LHCN-M2 (cell line): ENCODE data around the gene ZBTB12. TPM values are rescaled to one million over a fixed set of nuclear protein-coding genes. Genes with fewer than 3 reads are reported as not detected.

ENCODE experiments used
- DNase-seq: peaks from one replicate; pipeline ENCODE4 v3.0.0-alpha.2; 2012; ENCODE audit warnings: low read depth
- total RNA-seq: library from RNA; depleted of rRNA; stranded (reverse); fragments of >200 nt; gene quantifications from 2 replicates; pipeline ENCODE4 v1.2.3, GENCODE V29; 2014

The ZBTB12 gene
- total RNA-seq, 1 experiment from 2014 or later, result 3.0 TPM

DNA sequence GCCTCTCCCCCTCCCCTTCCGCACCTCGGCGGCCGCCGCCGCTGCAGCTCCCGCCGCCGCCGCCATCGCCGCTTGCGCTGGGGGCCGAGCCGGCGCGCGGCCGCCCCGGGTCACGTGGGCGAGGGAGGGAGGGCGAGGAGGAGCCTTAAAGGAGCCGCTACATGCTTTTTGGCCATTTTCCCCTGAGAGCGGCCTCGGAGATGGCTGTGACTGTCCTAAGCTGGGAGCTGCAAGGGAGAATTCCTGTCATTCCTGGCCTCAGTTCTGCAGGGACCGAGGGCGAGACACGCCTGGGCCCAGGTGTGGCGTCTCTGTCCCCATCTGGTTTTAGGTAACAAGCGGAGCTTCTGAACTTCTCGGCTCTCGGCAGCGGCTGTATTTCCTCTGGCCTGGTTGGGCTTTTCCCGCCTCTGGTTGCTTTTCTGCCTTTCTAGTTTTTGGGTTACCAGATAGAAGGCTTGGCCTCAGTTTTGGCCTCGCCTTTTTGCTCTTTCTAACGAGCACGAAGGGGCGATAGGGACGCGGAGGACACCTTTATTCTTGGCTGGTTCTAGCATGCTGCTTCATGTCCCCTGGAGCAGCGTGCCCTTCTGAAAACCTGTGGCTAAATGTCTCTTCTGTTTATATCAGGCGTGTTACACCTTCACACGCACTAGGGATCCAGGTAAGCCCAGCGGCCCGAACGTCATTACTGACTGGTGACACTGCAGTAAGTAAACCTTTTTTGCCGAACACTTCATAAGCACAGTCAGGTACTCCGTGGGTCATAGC, 4.1 kb downstream of the ZBTB12 start, which contains the start of gene EHMT2:
Gene EHMT2 (minus strand): TSS at position 87 of the 771 bp plus-strand sequence. CDS start 21 bp downstream, at position 66.
- peak; percentile 77 for DNase-seq

DNA sequence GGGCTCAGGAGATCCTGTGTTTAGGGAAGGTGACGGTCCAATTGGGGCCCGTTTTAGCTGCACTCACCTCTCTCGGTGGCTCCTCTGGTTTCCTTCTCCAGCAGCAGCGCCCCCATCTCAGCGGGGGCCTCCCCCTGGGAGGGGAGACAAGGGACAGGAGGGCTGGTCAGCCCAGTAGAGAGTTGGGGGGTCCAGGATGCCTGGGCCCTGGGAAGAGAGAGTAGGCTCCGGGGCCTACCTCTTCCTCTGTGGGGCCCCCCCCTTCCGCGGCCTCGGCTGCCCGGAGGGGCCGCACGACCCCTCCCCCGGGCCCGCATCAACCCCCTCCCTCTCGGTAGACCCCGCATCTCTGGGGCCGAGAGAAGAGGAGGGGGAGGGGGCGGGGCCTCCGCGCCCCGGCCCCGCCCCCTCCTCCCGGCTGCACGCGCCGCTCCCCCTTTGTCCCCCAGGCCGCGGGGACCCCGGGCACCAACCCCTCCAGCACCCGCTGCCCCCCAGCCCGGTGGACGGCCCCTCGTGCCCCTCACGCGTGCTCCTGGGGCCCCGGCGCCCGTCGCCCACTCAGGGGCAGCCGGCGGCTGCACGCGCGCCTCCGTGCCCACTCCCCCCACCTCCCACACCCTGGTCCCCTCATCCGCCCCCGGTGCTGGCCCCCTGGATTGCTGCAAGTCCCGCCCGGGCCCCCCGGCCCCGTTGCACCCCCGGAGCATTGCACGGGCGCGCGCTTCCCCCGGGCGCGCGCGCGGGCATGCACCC, 4.9 kb downstream of the ZBTB12 start:
- no peak for DNase-seq

DNA sequence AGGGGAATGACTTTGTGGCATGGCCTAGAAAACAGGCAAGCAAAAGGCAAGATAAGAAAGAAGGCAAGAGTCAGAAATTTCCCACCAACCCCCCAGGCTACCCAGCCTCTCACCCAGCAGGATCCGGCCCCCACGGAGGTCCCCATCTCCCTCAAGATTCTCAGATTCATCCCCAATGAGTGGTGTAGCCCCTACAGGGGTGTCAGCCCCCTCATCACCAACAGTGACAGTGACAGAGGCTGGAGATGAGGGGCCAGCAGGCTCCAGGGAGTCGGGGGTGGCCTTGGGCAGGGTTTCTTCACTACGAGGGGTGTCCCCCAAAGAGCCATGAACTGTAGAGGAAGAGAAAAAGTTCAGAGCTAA, 5.4 kb downstream of the ZBTB12 start:
- no peak for DNase-seq

DNA sequence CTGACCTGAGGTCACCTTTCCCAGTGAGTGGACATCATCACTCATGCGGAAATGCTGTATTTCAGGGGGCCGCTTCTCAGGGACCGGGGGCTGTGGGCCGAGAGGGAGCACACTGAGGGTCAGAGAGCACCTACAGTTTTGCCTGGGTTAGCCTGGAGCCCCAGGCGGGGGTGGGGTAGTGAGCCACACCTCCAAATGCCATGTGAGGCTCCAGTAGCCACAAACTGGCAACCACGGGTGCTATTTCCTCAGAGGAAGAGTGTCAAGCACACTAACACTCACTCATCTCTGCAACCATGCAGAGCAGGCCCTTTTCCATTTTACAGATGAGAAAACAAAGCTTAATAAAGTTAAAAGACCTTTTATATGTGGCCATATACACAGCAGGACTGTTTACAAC, 9.1 kb downstream of the ZBTB12 start:
- no peak for DNase-seq

DNA sequence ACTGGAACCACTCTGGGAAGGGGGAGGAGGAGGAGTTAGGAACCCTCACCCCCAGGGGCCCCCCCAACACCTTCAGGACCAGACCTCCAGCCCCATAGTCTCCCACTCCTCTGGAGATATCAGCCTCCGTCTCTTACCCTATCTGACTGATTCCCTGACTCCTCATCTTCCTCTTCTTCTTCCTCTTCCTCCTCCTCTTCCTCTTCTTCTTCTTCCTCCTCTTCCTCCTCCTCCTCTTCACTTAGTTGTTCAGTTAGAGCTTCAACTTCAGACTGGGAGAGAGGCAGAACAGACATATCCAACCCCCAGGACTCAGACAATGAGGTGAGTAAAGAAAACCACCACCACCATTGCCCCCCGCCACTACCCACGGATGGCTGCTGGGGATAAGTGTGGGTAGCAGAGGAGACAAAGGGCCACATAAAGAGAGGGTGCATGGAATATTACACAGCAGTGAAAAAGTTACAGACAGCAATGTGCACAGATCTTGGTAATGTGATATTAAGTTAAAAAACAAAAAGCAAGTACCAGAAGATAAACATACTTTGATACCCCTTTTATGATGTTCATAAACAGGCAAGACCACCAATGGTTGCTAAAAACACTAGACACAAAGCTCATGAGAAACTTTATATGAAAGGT, 12.4 kb downstream of the ZBTB12 start:
- DNase-seq, result no peak

DNA sequence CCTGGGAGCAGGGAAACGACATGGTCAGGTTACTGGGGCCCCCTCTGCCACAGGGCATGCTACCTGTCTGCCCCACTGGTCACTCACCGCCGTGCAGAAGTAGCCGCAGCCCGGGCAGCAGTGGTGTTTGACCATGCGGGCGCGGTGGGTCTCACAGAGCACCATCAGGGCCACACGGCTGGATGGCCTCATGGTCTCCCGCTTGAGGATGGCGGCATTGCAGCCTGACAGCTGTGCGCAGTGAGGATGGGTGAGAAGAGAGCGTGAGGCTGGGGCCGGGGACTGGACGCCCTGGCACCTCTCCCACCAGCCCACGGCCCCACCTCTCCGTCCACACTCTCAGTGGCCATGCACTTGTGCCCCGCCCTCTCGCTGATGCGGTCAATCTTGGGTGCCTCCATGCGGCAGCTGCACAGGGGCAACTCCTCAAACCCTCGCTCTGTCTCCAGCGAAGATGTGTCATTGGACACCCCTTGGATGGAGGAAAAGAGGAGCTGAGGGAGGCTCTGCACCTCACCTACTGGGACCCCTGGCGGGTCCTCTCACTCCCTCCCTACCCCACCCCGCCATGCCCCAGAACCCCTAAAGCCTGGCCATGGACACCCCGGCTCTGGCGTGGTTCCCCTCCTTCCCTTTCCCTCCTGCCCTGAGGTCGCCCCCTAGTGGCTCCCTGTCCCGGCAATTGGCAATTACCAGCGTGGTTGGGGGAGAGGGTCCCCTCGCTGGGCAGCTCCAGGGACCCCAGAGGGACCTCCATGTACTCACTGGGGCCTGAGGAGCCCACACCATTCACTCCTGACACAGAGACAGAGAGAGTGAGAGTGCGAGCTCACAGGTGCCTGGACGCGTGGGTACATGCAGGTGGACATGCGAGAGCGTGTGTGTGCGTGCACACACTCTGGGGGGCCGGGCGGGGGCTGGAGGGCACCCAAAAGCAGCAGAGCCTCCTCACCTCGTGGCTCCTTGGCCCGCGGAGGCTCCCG, 13.3 kb downstream of the ZBTB12 start:
- no peak for DNase-seq

DNA sequence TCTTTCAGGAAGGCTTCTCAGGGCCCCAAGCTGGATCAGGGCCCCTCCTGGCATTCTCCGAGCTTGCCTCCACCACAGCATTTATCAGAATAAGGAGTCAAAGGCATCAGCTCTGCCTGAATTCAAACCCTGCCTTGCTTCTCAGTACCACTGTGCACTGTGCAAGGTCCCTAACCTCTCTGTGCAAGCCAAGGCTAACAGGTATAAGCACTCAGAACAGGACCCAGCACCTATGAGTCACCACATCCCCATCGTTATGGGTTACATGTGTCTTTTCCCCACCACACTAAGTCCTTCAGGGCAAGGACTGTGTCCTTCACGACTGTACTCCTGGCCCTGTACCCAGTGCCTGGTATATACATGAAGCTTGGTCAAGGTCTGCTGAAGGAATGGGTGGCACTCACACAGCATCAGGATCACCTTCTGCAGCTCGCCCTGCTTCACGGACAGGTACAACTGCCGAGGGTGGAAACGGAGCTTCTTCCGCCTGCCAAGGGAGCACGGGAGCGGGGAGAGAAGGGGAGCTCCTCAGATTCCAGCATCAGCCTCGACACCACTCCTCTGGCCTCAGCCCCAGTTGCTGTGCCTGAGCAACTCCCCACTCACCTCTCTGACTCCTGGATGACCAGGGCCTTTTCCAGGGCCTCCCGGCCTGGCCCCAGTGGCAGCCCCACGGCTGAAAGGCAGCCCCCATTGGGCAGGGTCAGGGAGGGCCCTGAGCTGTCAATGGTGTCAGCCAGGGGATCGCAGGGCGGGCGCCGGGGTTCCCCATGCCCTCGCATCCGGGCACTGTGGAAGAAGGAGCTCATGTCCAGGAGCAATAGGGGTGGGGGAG, 14.5 kb downstream of the ZBTB12 start:
- no peak for DNase-seq

DNA sequence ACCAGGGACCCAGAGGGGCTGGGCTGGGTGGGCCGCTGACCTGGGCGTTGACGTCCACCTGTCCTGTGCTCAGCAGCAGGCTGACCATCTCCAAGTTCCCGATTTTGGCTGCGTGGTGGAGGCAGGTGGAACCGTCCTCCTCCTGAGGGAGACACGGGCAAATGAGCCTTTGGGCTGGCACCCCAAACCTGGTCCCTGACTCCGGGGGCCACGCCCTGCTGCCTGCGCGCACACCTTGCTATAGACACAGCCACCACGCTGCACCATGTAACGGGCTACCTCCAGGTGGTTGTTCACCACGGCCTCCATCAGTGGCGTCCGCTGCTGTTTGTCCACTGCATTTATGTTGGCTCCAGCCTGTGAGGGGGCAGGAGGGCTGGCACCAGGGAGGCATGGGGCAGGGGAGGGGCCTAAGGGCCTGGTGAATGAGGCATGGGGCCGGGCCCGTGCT, 15.3 kb downstream of the ZBTB12 start:
- no peak for DNase-seq

DNA sequence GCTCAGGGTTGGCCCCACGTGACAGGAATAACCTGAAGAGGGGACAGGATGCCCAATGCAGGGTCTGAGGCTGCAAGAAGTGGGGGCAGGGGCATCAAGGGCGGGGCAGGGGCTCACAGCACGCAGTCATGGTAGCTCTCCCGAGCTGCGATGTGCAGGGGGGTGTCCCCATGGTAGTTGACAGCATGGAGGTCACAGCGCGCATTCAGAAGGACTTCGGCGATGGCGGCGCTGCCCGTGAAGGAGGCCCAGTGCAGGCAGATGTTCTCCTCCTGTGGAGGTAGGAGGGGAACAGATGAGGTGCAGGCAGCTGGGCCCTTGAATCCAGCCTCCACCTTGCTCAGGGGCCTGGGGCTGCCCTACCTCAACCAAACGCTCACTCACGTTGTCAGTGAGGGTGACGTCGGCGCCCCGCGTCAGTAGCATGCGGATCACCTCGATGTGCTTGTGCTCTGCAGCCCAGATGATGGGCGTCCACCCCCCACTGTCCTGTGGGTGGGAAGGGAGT, 17.3 kb downstream of the ZBTB12 start:
- DNase-seq, result no peak

DNA sequence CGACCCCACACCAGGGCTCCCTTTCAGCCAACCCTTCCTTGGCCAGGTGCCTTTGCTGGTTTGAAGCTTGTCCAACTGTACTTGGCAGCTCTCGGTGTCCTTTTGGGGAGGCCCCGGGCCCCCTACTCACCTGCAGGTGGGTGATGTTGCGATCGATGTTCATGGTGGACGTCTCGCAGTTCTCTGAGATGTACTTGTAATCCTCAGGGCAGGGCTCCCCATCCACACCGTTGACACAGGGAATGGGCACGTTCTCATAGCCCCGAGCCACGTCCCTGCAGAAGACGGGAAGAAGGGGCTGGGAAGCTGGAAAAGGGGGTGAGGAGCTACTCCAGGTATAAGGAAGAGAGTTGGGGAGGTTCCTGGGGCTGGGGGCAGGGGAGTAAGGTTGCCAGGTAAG, 18.2 kb downstream of the ZBTB12 start:
- no peak for DNase-seq

DNA sequence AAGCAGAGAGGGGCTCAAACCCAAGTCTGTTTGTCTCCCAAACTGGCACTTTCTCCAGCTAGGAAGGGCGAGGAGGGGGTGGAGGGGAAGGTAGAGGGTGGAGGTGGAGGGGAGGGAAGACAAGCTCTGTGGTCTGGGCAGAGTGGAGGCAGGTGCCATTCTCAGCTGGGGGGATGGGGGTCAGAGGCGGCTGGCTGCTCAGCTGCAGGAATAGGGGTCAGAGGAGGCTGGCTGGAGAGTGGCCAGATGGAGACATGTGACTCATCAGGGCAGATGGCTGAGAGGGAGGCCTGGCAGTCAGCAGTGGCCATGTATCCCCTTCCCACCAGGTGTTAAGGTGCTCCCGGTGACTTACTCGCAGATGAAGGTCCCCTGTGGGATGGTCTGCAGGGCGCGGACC, 19.5 kb downstream of the ZBTB12 start:
- DNase-seq, result peak; percentile 69

DNA sequence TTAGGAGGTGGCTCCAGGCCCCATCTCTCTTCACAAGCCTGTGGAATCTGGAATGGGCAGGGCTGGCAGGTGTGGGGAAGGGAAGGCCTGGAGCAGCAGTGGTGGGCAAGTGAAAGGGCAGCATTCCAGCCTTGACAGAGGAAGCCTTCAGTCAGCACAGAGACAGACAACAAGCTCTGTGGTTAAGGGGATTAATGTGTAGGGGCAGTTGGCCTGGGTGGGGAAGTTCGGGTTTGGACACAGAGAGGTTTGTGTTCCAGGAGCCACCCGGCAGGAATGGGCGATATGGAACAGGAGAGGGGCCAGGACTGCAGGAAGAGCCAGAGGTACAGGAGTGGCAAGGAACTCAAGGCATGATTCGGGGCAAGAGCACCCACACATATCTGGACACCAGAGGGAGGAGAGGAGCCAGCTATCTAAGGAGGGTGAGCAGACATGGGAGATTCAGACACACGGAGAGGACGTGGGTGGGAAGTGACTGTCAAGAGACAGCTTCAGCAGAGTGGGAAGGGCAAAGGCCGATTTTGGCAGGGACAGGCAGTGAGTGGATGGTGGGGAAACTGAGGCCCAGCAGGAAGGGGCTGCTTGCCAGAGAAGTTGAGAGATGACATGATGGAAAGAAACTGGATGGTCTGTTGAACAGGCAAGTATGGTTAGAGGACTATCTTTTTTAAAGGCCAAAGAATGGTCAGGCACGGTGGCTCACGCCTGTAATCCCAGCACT, 20.6 kb downstream of the ZBTB12 start:
- DNase-seq, result no peak

DNA sequence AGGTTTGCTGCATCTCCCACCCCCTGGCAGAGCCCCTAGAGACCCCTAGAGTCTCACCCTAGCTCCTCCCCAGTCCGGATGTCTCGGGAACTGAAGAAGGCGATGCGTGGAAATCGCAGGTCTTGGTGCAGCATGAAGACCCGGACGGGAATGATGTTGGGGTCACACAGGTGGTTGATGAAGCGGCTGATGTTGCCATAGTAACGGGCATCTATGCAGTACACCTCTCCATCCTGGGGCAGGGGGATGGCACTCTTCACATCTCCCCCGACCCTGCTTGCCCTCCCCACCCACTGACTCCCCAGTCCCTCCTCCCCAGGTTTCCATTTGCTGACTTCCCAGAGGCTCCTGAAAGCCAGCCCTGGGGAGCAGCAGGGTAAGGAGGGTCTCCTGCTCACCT, 21.3 kb downstream of the ZBTB12 start:
- DNase-seq, result no peak

DNA sequence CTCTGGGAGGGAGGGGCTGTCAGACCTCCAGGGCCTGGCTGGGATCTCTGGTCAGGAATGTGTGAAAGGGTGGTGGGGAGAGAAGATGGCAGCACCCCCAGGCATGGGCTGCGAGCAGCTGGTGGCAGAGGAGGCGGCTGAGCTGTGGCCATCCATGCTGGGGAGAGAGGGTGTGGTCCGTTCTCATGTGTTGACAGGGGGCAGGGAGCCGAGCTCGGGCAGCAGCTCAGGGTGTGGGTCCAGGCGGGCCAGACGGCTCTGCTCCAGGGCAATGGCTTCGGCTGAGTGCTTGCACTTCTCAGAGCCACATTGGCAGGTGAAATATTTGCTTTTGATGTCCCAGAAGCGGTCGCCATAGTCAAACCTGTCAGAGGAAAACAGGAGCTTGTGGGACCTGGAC, 22.0 kb downstream of the ZBTB12 start:
- DNase-seq, result no peak

DNA sequence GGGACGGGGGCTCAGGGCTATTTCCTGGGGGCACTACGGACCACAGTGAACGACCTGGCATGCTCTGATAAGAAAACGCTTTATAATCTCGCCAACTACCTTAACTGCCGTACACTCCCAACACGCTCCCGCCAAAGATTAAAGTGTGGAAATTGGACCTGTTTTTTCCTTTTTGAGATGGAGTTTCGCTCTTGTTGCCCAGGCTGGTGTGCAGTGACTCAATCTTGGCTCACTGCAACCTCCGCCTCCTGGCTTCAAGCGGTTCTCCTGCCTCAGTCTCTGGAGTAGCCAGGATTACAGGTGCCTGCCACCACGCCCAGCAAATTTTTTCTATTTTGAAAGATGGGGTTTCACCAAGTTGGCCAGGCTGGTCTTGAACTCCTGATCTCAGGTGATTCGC, 22.7 kb downstream of the ZBTB12 start:
- no peak for DNase-seq

DNA sequence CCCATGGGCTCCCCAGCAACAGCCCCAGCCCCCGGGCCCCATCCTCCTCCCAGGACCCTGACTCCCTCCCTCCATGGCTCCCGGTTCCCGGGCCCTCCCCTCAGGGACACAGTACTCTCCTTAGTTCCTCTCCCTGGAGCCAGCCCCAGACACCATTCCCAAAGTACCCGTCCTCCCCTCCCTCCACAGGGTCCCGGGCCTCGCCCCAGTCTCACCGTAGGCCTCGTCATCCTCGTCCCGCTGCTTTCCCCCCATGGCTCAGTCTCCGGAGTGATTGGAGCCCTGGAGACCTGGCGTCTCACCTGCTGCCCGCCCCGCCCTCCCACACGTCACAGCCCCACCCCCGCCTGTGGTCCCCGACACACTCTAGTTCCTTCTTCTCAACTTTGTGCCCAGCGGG, 23.2 kb downstream of the ZBTB12 start, which contains the start of gene SLC44A4:
Gene SLC44A4 (minus strand): TSS at position 272 of the 400 bp plus-strand sequence. CDS start 17 bp downstream, at position 255.
- no peak for DNase-seq

DNA sequence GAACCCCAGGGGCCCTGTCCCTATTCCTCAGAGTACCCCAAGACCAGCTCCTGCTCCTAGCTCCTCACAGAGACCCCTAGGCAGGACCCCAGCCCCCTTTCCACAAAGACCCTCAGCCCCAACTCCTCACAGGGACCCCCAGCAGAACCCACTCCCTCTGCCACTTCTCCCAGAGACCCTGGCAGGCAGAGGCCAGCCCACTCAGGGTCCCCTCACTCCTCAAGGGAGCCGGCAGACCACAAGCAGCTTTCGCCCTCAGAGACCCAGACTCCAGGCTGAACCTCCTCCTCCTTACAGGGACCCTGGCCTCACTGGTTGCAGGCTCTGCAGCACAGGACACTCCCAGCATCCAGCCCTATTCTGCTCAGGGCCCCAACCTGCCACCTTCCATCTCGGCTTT, 23.7 kb downstream of the ZBTB12 start:
- DNase-seq, result no peak

DNA sequence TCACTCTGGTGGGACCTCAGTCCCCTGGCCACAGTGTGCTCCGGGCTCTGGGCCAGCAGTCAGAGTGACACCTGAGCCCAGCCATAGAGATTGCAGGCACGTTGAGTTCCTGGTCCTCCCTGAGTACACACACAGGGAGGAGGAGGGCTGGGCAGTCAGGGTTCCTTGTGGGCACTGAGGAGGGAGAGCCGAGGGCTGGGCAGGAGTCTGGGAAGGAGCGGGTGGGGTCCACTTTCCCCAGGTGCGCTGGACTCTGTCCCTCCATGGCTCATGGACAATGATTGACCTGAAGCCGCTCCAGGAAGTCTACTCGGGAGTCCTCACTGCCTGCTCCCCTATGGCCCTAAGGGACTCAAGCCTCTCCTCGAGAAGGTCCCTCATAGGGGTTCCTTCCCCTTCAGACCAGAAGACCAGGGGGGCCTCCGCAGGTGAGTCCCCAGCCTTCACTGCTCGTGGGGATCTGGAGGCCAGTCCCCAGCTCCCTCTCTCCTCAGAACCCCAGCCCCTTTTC, 24.2 kb downstream of the ZBTB12 start:
- DNase-seq, result no peak

DNA sequence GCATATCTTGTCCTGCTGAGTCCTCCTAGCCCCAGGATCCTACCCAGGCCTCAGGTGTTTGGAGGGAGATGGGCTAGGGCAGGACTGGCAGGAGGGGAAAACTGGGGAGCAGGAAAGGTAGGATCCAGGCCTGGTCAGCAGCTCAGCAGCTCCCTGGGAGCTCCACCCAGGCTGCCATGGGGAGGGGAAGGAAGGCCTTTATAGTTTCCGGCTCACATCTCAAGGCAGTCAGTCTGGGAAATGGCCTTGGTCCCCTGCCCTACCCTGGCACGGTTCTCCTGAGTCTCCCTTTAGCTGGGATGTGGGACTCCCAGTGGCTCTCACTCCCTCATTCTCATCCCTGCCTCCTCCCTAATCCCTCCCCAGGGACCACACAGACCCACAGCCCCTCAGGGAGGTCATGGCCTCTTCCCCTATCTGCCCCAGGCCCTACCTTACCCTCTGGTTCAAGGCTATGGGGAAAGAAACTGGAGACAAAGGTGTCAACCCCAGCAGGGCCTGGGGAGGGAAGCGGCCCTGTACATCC, 24.7 kb downstream of the ZBTB12 start:
- DNase-seq, result no peak
